Mononuclear cell (primary cell): ENCODE measurements around the gene METTL26. TPM values are rescaled to one million over a fixed set of nuclear protein-coding genes. Genes with fewer than 3 reads are reported as not detected.
A peak's percentile ranks its signal among the peaks of the same experiment; 100 is the strongest.

ENCODE experiments used
- H3K27me3 ChIP-seq: 2 replicates; pipeline ENCODE4 v1.6.0; 2011; ENCODE audit warnings: low read length, control low read depth; ENCODE audit not compliant: insufficient read depth
- H3K4me1 ChIP-seq: 2 replicates; pipeline ENCODE4 v1.5.1; 2011; ENCODE audit warnings: mild to moderate bottlenecking, low read length, control low read depth; ENCODE audit not compliant: insufficient read depth
- H3K4me3 ChIP-seq: 2 replicates; pipeline ENCODE4 v1.5.1; 2011; ENCODE audit warnings: mild to moderate bottlenecking, low read length, moderate library complexity
- H3K9me3 ChIP-seq: 2 replicates; pipeline ENCODE4 v1.5.1; 2011; ENCODE audit warnings: low read depth, mild to moderate bottlenecking, control low read depth, low read length
- total RNA-seq: library from RNA; depleted of rRNA; stranded (reverse); fragments of >200 nt; gene quantifications from one replicate; pipeline ENCODE4 v1.2.3, GENCODE V29; 2012

Gene METTL26
- 49.0 TPM for total RNA-seq

GRCh38 chr16:636206-637080 lies at the start of gene METTL26:
TSS of gene METTL26 (minus strand) at chr16:636305. CDS start at chr16:636290, 15 bp downstream.
- H3K4me3 ChIP-seq, result peak within 1 kb of the TSS; percentile 80
- no peaks in the 10 kb centered on the region for H3K9me3 ChIP-seq
- H3K27me3 ChIP-seq, result no peaks in the 10 kb centered on the region
- peaks cover 29% of the 10 kb centered on the region for H3K4me1 ChIP-seq

GRCh38 chr16:684961-685696 lies 49.0 kb upstream of the METTL26 start:
- no peaks in the 10 kb centered on the region for H3K27me3 ChIP-seq
- H3K9me3 ChIP-seq, result no peaks in the 10 kb centered on the region
- peaks cover 57% of the 10 kb centered on the region for H3K4me1 ChIP-seq
- H3K4me3 ChIP-seq, result no peak overlapping the region

- H3K4me1 ChIP-seq, result peaks cover 54% of the 10 kb centered on the region
- no peaks in the 10 kb centered on the region for H3K9me3 ChIP-seq
- H3K4me3 ChIP-seq, result peak within 1 kb of the TSS; percentile 44
- H3K27me3 ChIP-seq, result no peaks in the 10 kb centered on the region
These were observed 48.1 kb upstream of the METTL26 start, which contains the start of gene JMJD8 for GRCh38 chr16:684071-684794. TSS of gene JMJD8 (minus strand) at chr16:684334. CDS start at chr16:684319, 15 bp downstream.

GRCh38 chr16:683396-684070 lies 47.4 kb upstream of the METTL26 start:
- no peaks in the 10 kb centered on the region for H3K27me3 ChIP-seq
- peaks cover 52% of the 10 kb centered on the region for H3K4me1 ChIP-seq
- H3K9me3 ChIP-seq, result no peaks in the 10 kb centered on the region
- peak overlapping the region; percentile 44 for H3K4me3 ChIP-seq

GRCh38 chr16:682493-683395 lies 46.6 kb upstream of the METTL26 start:
- peaks cover 52% of the 10 kb centered on the region for H3K4me1 ChIP-seq
- H3K9me3 ChIP-seq, result no peaks in the 10 kb centered on the region
- no peak overlapping the region for H3K4me3 ChIP-seq
- H3K27me3 ChIP-seq, result no peaks in the 10 kb centered on the region

GRCh38 chr16:681746-682427 lies 45.8 kb upstream of the METTL26 start:
- H3K4me1 ChIP-seq, result peaks cover 52% of the 10 kb centered on the region
- no peaks in the 10 kb centered on the region for H3K27me3 ChIP-seq
- no peak overlapping the region for H3K4me3 ChIP-seq
- no peaks in the 10 kb centered on the region for H3K9me3 ChIP-seq

- H3K27me3 ChIP-seq, result no peaks in the 10 kb centered on the region
- peaks cover 52% of the 10 kb centered on the region for H3K4me1 ChIP-seq
- H3K4me3 ChIP-seq, result peak overlapping the region; percentile 72
- H3K9me3 ChIP-seq, result no peaks in the 10 kb centered on the region
These were observed 45.1 kb upstream of the METTL26 start for GRCh38 chr16:680967-681745.

- peak overlapping the region; percentile 72 for H3K4me3 ChIP-seq
These were observed 44.5 kb upstream of the METTL26 start for GRCh38 chr16:680625-680945.

GRCh38 chr16:679814-680624 lies 43.9 kb upstream of the METTL26 start, which contains the start of gene STUB1:
TSS of gene STUB1 (plus strand) at chr16:680410. CDS start at chr16:680526, 116 bp downstream.
- Histone ChIP-seq H3K4me3 (peak within 1 kb of the TSS; percentile 72), H3K27me3 (no peaks in the 10 kb centered on the region), H3K9me3 (no peaks in the 10 kb centered on the region), H3K4me1 (peaks cover 51% of the 10 kb centered on the region)

More at GRCh38 chr16:680625-680945, 44.5 kb upstream of the METTL26 start:
- H3K27me3 ChIP-seq, result no peaks in the 10 kb centered on the region
- peaks cover 52% of the 10 kb centered on the region for H3K4me1 ChIP-seq
- H3K9me3 ChIP-seq, result no peaks in the 10 kb centered on the region

- Histone ChIP-seq H3K27me3 (no peaks in the 10 kb centered on the region), H3K9me3 (no peaks in the 10 kb centered on the region), H3K4me1 (peaks cover 48% of the 10 kb centered on the region), H3K4me3 (peak overlapping the region; percentile 23)
These were observed 43.0 kb upstream of the METTL26 start for GRCh38 chr16:678858-679813.

- H3K4me1 ChIP-seq, result peaks cover 42% of the 10 kb centered on the region
- H3K4me3 ChIP-seq, result no peak overlapping the region
- no peaks in the 10 kb centered on the region for H3K9me3 ChIP-seq
- no peaks in the 10 kb centered on the region for H3K27me3 ChIP-seq
These were observed 42.2 kb upstream of the METTL26 start for GRCh38 chr16:678209-678857.
